ENCODE measurements around the gene RAE1. TPM values are rescaled to one million over a fixed set of nuclear protein-coding genes. Genes with fewer than 3 reads are reported as not detected.

Gene RAE1
- total and polyA plus RNA-seq, 11 donors: 7.5 to 26.8 (median 15.5) TPM

GRCh38 chr20:57313951-57314350 is 37.1 kb upstream of the RAE1 start:
- Histone ChIP-seq H3K4me1 (no peaks in the 10 kb centered on the region), H3K27me3 (peaks cover 0 to 24% (median 0%) of the 10 kb centered on the region in 9 donors), H3K9me3 (no peaks in the 10 kb centered on the region), H3K4me3 (no peak overlapping the region), H3K27ac (no peak overlapping the region), H3K36me3 (no peaks in the 10 kb centered on the region)
- WGBS, 4 donors: 88 to 92% (median 89%) methylated on average over 5 of the region's 5 CpGs
- no peak for DNase-seq
- intact Hi-C loops (cut with DNase I): no loop called here
- ATAC-seq: no peak
- TF ChIP-seq CTCF (IDR thresholded peaks at IDR 0.05): no peak
- TF ChIP-seq POLR2A (IDR thresholded peaks at IDR 0.05): no peak

GRCh38 chr20:57315083-57315975 is 35.7 kb upstream of the RAE1 start:
- no peak overlapping the region for H3K4me3 ChIP-seq
- H3K27me3 ChIP-seq: peaks cover 0 to 31% (median 0%) of the 10 kb centered on the region in 9 donors
- no peaks in the 10 kb centered on the region for H3K9me3 ChIP-seq
- H3K4me1 ChIP-seq: no peaks in the 10 kb centered on the region
- intact Hi-C loops (cut with DNase I): no loop called here
- no peaks in the 10 kb centered on the region for H3K36me3 ChIP-seq
- 79 to 86% (median 82%) methylated on average over 8 of the region's 8 CpGs for WGBS, 4 donors
- H3K27ac ChIP-seq: no peak overlapping the region
- DNase-seq (no peak), ATAC-seq (no peak)
- TF ChIP-seq CTCF (IDR thresholded peaks at IDR 0.05) (no peak), POLR2A (IDR thresholded peaks at IDR 0.05) (no peak)

- H3K4me3 ChIP-seq: no peak overlapping the region
- DNase-seq: no peak
- H3K27ac ChIP-seq: no peak overlapping the region
- no peak for TF ChIP-seq CTCF (IDR thresholded peaks at IDR 0.05)
- TF ChIP-seq POLR2A (IDR thresholded peaks at IDR 0.05): no peak
- intact Hi-C loops (cut with DNase I): no loop called here
- WGBS, 4 donors: 85 to 88% (median 85%) methylated on average over 8 of the region's 8 CpGs
- no peaks in the 10 kb centered on the region for H3K36me3 ChIP-seq
- peaks cover 0 to 29% (median 0%) of the 10 kb centered on the region in 9 donors for H3K27me3 ChIP-seq
- ATAC-seq: no peak
- no peaks in the 10 kb centered on the region for H3K4me1 ChIP-seq
- no peaks in the 10 kb centered on the region for H3K9me3 ChIP-seq
These were observed 35.0 kb upstream of the RAE1 start for GRCh38 chr20:57315976-57316480.

GRCh38 chr20:57316795-57317201 is 34.3 kb upstream of the RAE1 start:
- DNase-seq (no peak), ATAC-seq (no peak)
- TF ChIP-seq POLR2A (IDR thresholded peaks at IDR 0.05) (no peak), CTCF (IDR thresholded peaks at IDR 0.05) (no peak)
- Histone ChIP-seq H3K9me3 (no peaks in the 10 kb centered on the region), H3K27ac (no peak overlapping the region), H3K36me3 (no peaks in the 10 kb centered on the region), H3K4me1 (no peaks in the 10 kb centered on the region), H3K27me3 (peaks cover 0 to 33% (median 4%) of the 10 kb centered on the region in 9 donors), H3K4me3 (no peak overlapping the region)
- 78 to 84% (median 80%) methylated on average over 9 of the region's 9 CpGs for WGBS, 4 donors
- intact Hi-C loops (cut with DNase I): no loop called here
